Neural progenitor cell (in vitro differentiated cells): ENCODE results near the gene PRM2. TPM values are rescaled to one million over a fixed set of nuclear protein-coding genes. Genes with fewer than 3 reads are reported as not detected.

Experiments used
- DNase-seq: peaks from one replicate; pipeline ENCODE4 v3.0.0-alpha.2; 2016; ENCODE audit warnings: low spot score
- H2AFZ ChIP-seq: fragments of 200-600 bp; sonication (generic); replicated peaks from 2 replicates; pipeline ENCODE4 v1.6.1; 2016; ENCODE audit warnings: antibody characterized with exemption
- H3F3A ChIP-seq: fragments of 200-600 bp; sonication (generic); 2 replicates; pipeline ENCODE4 v1.6.1; 2016; ENCODE audit warnings: antibody characterized with exemption, low read depth
- H3K27ac ChIP-seq: fragments of 200-600 bp; sonication (generic); 2 replicates; pipeline ENCODE4 v1.5.1; 2016; ENCODE audit warnings: mild to moderate bottlenecking
- H3K27me3 ChIP-seq: fragments of 200-600 bp; sonication (generic); 2 replicates; pipeline ENCODE4 v1.6.1; 2016; ENCODE audit warnings: mild to moderate bottlenecking, moderate library complexity
- H3K36me3 ChIP-seq: fragments of 200-600 bp; sonication (generic); 2 replicates; pipeline ENCODE4 v1.5.1; 2016
- H3K4me1 ChIP-seq: fragments of 200-600 bp; sonication (generic); 2 replicates; pipeline ENCODE4 v1.6.1; 2016; ENCODE audit warnings: mixed run types
- H3K4me2 ChIP-seq: fragments of 200-600 bp; sonication (generic); 2 replicates; pipeline ENCODE4 v1.6.1; 2016
- H3K4me3 ChIP-seq: fragments of 200-600 bp; sonication (generic); 2 replicates; pipeline ENCODE4 v1.5.1; 2016
- H3K79me2 ChIP-seq: fragments of 200-600 bp; sonication (generic); 2 replicates; pipeline ENCODE4 v1.6.1; 2016; ENCODE audit warnings: low read depth
- H3K9ac ChIP-seq: fragments of 200-600 bp; sonication (generic); 2 replicates; pipeline ENCODE4 v1.6.1; 2016
- H3K9me3 ChIP-seq: fragments of 200-600 bp; sonication (generic); 2 replicates; pipeline ENCODE4 v1.5.1; 2016; ENCODE audit warnings: low read depth
- H4K20me1 ChIP-seq: fragments of 200-600 bp; sonication (generic); 2 replicates; pipeline ENCODE4 v1.6.1; 2016; ENCODE audit warnings: low read depth
- H3K27ac Mint-ChIP-seq: 3 replicates; pipeline ENCODE4 v1.8.0; 2021; ENCODE audit warnings: mixed read lengths
- H3K27me3 Mint-ChIP-seq: 2 replicates; pipeline ENCODE4 v1.8.0; 2022; ENCODE audit warnings: low read depth, mild to moderate bottlenecking, inconsistent platforms, moderate library complexity, mixed read lengths; ENCODE audit not compliant: insufficient read depth
- H3K36me3 Mint-ChIP-seq: 3 replicates; pipeline ENCODE4 v1.8.0; 2021; ENCODE audit warnings: mixed read lengths
- H3K4me1 Mint-ChIP-seq: 3 replicates; pipeline ENCODE4 v1.8.0; 2021; ENCODE audit warnings: mixed read lengths
- H3K4me3 Mint-ChIP-seq: 3 replicates; pipeline ENCODE4 v1.8.0; 2021; ENCODE audit warnings: mild to moderate bottlenecking, moderate library complexity, mixed read lengths
- H3K9me3 Mint-ChIP-seq: 3 replicates; pipeline ENCODE4 v1.8.0; 2020; ENCODE audit warnings: mixed read lengths
- CTCF ChIP-seq: fragments of 200-600 bp; sonication (generic); IDR thresholded peaks from 2 replicates; pipeline ENCODE4 v1.5.1; 2017; ENCODE audit warnings: antibody characterized with exemption, mild to moderate bottlenecking
- EZH2 ChIP-seq: fragments of 200-600 bp; sonication (generic); IDR thresholded peaks from 2 replicates; pipeline ENCODE4 v1.6.1; 2017; ENCODE audit warnings: antibody characterized with exemption, mild to moderate bottlenecking, moderate library complexity
- EZH2phosphoT487 ChIP-seq: fragments of 200-600 bp; sonication (generic); IDR thresholded peaks from 2 replicates; pipeline ENCODE4 v1.6.1; 2017; ENCODE audit warnings: antibody characterized with exemption
- total RNA-seq: library from RNA; depleted of rRNA; stranded (reverse); fragments of >200 nt; gene quantifications from 2 replicates; pipeline ENCODE4 v1.2.3, GENCODE V29; 2015; ENCODE audit warnings: low replicate concordance

Gene PRM2
- total RNA-seq, 1 donor from 2014 or later = not detected

- Mint-ChIP-seq H3K4me1 (no peaks in the 10 kb centered on the region), H3K27me3 (peaks cover 3% of the 10 kb centered on the region), H3K27ac (no peak overlapping the region), H3K4me3 (no peak overlapping the region), H3K9me3 (no peaks in the 10 kb centered on the region), H3K36me3 (no peaks in the 10 kb centered on the region)
- Histone ChIP-seq H3K4me1 (no peaks in the 10 kb centered on the region), H2AFZ (no peak overlapping the region), H3K36me3 (no peaks in the 10 kb centered on the region), H3K4me3 (no peak overlapping the region), H3K9ac (no peak overlapping the region), H3K4me2 (no peak overlapping the region), H3K79me2 (no peaks in the 10 kb centered on the region), H4K20me1 (no peaks in the 10 kb centered on the region), H3F3A (no peaks in the 10 kb centered on the region), H3K27ac (no peak overlapping the region), H3K27me3 (no peaks in the 10 kb centered on the region), H3K9me3 (no peaks in the 10 kb centered on the region)
- no peak for DNase-seq
- TF ChIP-seq EZH2 (no peak), EZH2phosphoT487 (no peak), CTCF (no peak)
Measured at GRCh38 chr16:11239644-11240632, 36.3 kb downstream of the PRM2 start.

GRCh38 chr16:11238272-11239202 lies 37.7 kb downstream of the PRM2 start:
- DNase-seq = no peak
- H3K9me3 Mint-ChIP-seq = no peaks in the 10 kb centered on the region

GRCh38 chr16:11236461-11237254 lies 39.6 kb downstream of the PRM2 start:
- Histone ChIP-seq H3K36me3 (no peaks in the 10 kb centered on the region), H3K27me3 (no peaks in the 10 kb centered on the region), H3K4me1 (no peaks in the 10 kb centered on the region), H2AFZ (no peak overlapping the region), H3K4me2 (no peak overlapping the region), H3K4me3 (no peak overlapping the region), H3K9ac (no peak overlapping the region), H3F3A (no peaks in the 10 kb centered on the region), H4K20me1 (no peaks in the 10 kb centered on the region), H3K9me3 (no peaks in the 10 kb centered on the region), H3K27ac (no peak overlapping the region), H3K79me2 (no peaks in the 10 kb centered on the region)
- Mint-ChIP-seq H3K4me3 (no peak overlapping the region), H3K27me3 (peaks cover 5% of the 10 kb centered on the region), H3K36me3 (no peaks in the 10 kb centered on the region), H3K27ac (no peak overlapping the region), H3K9me3 (no peaks in the 10 kb centered on the region), H3K4me1 (no peaks in the 10 kb centered on the region)
- DNase-seq = no peak
- TF ChIP-seq EZH2 (no peak), CTCF (no peak), EZH2phosphoT487 (no peak)

More at GRCh38 chr16:11238272-11239202, 37.7 kb downstream of the PRM2 start:
- Histone ChIP-seq H3F3A (no peaks in the 10 kb centered on the region), H3K9ac (no peak overlapping the region), H3K9me3 (no peaks in the 10 kb centered on the region), H4K20me1 (no peaks in the 10 kb centered on the region), H3K27me3 (no peaks in the 10 kb centered on the region), H3K36me3 (no peaks in the 10 kb centered on the region), H3K27ac (no peak overlapping the region), H3K4me1 (no peaks in the 10 kb centered on the region), H3K4me3 (no peak overlapping the region), H2AFZ (no peak overlapping the region), H3K79me2 (no peaks in the 10 kb centered on the region), H3K4me2 (no peak overlapping the region)
- H3K27me3 Mint-ChIP-seq = peaks cover 3% of the 10 kb centered on the region
- H3K27ac Mint-ChIP-seq = no peak overlapping the region
- TF ChIP-seq EZH2 = no peak
- no peak for TF ChIP-seq EZH2phosphoT487
- no peak overlapping the region for H3K4me3 Mint-ChIP-seq
- H3K4me1 Mint-ChIP-seq = no peaks in the 10 kb centered on the region
- H3K36me3 Mint-ChIP-seq = no peaks in the 10 kb centered on the region
